ENCODE measurements around the gene FN1. TPM values are rescaled to one million over a fixed set of nuclear protein-coding genes. Genes with fewer than 3 reads are reported as not detected.

The FN1 gene
- total and polyA plus RNA-seq, 2 donors (not counting 3 experiments of a cell fraction or from before 2014, with no cell fraction given), result 3,221 to 3,740 TPM

DNA sequence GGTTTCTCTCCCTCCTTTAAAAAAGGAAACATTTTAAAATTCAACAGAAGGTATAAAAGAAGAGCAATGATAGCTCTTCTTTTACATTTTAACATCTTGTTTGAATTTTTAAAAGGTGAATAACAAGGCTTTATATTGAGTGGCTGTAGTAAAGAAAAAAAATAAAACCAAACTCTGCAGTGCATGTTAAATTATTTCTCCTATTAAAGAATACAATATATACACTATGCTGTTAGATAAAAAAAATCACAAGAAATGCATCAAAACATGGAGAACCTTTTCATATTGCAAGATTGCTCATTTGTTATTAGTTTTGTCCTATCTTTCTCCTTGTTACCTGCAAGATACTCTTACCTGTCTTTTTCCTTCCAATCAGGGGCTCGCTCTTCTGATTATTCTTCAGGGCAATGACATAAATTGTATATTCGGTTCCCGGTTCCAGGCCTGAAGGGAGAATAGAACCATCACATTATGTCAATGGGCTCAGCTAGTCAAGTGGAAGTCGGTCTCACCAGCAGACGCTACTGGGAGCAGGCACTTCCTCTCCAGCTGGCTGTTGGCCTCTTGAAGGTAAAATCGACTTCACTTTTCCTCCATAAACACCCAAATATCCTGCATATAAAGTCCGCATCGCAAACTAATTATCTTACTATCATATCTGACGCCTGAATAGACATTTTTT, 62.8 kb downstream of the FN1 start:
- ChIA-PET CTCF (interaction anchor here (1.6 kb wide), 1 partner anchor 558 kb away, joined by 4 read pairs; no protein-coding TSS in a partner anchor), POLR2A (no interaction called here)
- Histone ChIP-seq H3K9ac (replicated peaks; ENCODE audit: extremely low read depth, insufficient read depth, low read length) (no peak overlapping the region), H3K36me3 (ENCODE audit: control insufficient read depth in 2 of 2, extremely low read depth in 1 of 2, insufficient read depth in 2 of 2, low read length in 2 of 2) (peaks cover 53 to 86% of the 10 kb centered on the region in 2 experiments), H3K9me3 (replicated peaks; ENCODE audit: control insufficient read depth, insufficient read depth, low read length) (no peaks in the 10 kb centered on the region), H3K79me2 (ENCODE audit: control insufficient read depth, insufficient read depth, low read length) (peaks cover 2% of the 10 kb centered on the region), H2AFZ (ENCODE audit: low read depth, low read length) (no peak overlapping the region), H3K4me2 (ENCODE audit: insufficient read depth, low read length) (no peak overlapping the region), H4K20me1 (replicated peaks; ENCODE audit: control insufficient read depth, extremely low read depth, insufficient read depth, low read length) (no peaks in the 10 kb centered on the region), H3K4me1 (ENCODE audit: control insufficient read depth, extremely low read depth, insufficient read depth, low read length) (no peaks in the 10 kb centered on the region), H3K9me1 (replicated peaks; ENCODE audit: control insufficient read depth, extremely low read depth, insufficient read depth, low read length) (no peaks in the 10 kb centered on the region), H3K4me3 (replicated peaks in 1 of 3; ENCODE audit: insufficient read depth in 1 of 3, low read depth in 1 of 3, low read length in 3 of 3) (no peak overlapping the region), H3K27ac (ENCODE audit: insufficient read depth, low read depth, low read length) (no peak overlapping the region), H3K27me3 (ENCODE audit: control insufficient read depth in 2 of 2, insufficient read depth in 2 of 2, low read length in 2 of 2) (no peaks in the 10 kb centered on the region)
- intact Hi-C loops (cut with micrococcal nuclease), result no loop called here
- FAIRE-seq, result no peak
- DNase-seq (ENCODE audit: low read depth, low spot score), result no peak
- no TSS peak for BruUV-seq (replicated peaks)
- dilution Hi-C loops (cut with MboI; ENCODE audit: extremely low pct_ligation_motif_present, low sequenced_read_pairs), result no loop called here
- TF ChIP-seq FOS (IDR thresholded peaks at IDR 0.05; ENCODE audit: borderline replicate concordance, insufficient read depth, low read length), result no peak
- TF ChIP-seq POLR2AphosphoS5 (IDR thresholded peaks at IDR 0.05; ENCODE audit: insufficient read depth, low read depth, low read length), result peak; percentile 21
- TF ChIP-seq GATA2 (IDR thresholded peaks at IDR 0.05; ENCODE audit: insufficient read depth, insufficient read length, low read depth, low read length), result no peak

DNA sequence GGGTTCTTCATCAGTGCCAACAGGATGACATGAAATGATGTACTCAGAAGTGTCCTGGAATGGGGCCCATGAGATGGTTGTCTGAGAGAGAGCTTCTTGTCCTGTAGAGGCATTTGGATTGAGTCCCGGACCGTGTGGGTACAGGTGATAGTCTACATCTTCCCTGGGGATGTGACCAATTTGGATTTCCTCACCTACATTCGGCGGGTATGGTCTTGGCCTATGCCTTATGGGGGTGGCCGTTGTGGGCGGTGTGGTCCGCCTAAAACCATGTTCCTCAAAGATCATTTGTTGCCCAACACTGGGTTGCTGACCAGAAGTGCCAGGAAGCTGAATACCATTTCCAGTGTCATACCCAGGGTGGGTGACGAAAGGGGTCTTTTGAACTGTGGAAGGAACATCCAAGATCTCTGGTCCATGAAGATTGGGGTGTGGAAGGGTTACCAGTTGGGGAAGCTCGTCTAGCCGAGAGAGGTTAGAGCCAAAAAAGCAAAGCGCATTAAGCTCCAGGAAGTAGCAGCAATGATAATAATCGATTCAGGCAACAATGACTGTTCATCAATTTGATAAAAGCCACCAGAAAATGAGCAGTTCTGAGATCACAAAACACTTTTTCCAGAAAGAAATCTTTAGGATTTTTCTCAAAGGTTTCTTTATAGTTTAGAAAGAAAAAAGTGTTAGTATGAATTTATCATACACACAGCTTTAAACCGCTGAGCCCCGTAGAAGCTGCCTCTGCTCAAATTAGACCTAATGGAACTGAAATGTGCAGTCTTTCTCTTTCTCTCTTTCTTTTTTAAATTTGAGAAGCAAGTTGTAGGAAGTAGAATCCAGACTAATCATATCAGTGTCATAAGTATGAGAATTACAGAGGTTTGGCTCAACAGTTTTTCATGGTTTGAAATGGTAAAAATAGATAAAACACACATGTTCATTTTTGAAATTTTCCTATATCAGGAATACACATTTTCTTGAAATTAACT, 63.7 kb downstream of the FN1 start:
- DNase-seq (ENCODE audit: low read depth, low spot score) (no peak), FAIRE-seq (no peak)
- Histone ChIP-seq H3K9ac (replicated peaks; ENCODE audit: extremely low read depth, insufficient read depth, low read length) (no peak overlapping the region), H3K9me3 (replicated peaks; ENCODE audit: control insufficient read depth, insufficient read depth, low read length) (no peaks in the 10 kb centered on the region), H3K79me2 (ENCODE audit: control insufficient read depth, insufficient read depth, low read length) (peaks cover 2% of the 10 kb centered on the region), H3K4me2 (ENCODE audit: insufficient read depth, low read length) (no peak overlapping the region), H2AFZ (ENCODE audit: low read depth, low read length) (no peak overlapping the region), H3K4me1 (ENCODE audit: control insufficient read depth, extremely low read depth, insufficient read depth, low read length) (no peaks in the 10 kb centered on the region), H3K27ac (ENCODE audit: insufficient read depth, low read depth, low read length) (no peak overlapping the region), H3K4me3 (replicated peaks in 1 of 3; ENCODE audit: insufficient read depth in 1 of 3, low read depth in 1 of 3, low read length in 3 of 3) (no peak overlapping the region), H3K36me3 (ENCODE audit: control insufficient read depth in 2 of 2, extremely low read depth in 1 of 2, insufficient read depth in 2 of 2, low read length in 2 of 2) (peaks cover 53 to 88% of the 10 kb centered on the region in 2 experiments), H3K9me1 (replicated peaks; ENCODE audit: control insufficient read depth, extremely low read depth, insufficient read depth, low read length) (no peaks in the 10 kb centered on the region), H4K20me1 (replicated peaks; ENCODE audit: control insufficient read depth, extremely low read depth, insufficient read depth, low read length) (no peaks in the 10 kb centered on the region), H3K27me3 (ENCODE audit: control insufficient read depth in 2 of 2, insufficient read depth in 2 of 2, low read length in 2 of 2) (no peaks in the 10 kb centered on the region)
- intact Hi-C loops (cut with micrococcal nuclease) (no loop called here), dilution Hi-C loops (cut with MboI; ENCODE audit: extremely low pct_ligation_motif_present, low sequenced_read_pairs) (no loop called here)
- TF ChIP-seq POLR2AphosphoS5 (IDR thresholded peaks at IDR 0.05; ENCODE audit: insufficient read depth, low read depth, low read length), result no peak
- TF ChIP-seq MYC (IDR thresholded peaks at IDR 0.05; ENCODE audit: low read depth, low read length), result no peak
- no peak for TF ChIP-seq GATA2 (IDR thresholded peaks at IDR 0.05; ENCODE audit: insufficient read depth, insufficient read length, low read depth, low read length)
- TF ChIP-seq, protein P1, sequence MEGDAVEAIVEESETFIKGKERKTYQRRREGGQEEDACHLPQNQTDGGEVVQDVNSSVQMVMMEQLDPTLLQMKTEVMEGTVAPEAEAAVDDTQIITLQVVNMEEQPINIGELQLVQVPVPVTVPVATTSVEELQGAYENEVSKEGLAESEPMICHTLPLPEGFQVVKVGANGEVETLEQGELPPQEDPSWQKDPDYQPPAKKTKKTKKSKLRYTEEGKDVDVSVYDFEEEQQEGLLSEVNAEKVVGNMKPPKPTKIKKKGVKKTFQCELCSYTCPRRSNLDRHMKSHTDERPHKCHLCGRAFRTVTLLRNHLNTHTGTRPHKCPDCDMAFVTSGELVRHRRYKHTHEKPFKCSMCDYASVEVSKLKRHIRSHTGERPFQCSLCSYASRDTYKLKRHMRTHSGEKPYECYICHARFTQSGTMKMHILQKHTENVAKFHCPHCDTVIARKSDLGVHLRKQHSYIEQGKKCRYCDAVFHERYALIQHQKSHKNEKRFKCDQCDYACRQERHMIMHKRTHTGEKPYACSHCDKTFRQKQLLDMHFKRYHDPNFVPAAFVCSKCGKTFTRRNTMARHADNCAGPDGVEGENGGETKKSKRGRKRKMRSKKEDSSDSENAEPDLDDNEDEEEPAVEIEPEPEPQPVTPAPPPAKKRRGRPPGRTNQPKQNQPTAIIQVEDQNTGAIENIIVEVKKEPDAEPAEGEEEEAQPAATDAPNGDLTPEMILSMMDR (IDR thresholded peaks at IDR 0.05; ENCODE audit: extremely low read depth in 1 of 2, insufficient read depth in 1 of 2, low read depth in 1 of 2, low read length in 2 of 2), result no peak
- no peak for TF ChIP-seq JUN (IDR thresholded peaks at IDR 0.05; ENCODE audit: borderline replicate concordance, insufficient read depth, insufficient read length, low read depth)
- TF ChIP-seq EZH2 (IDR thresholded peaks at IDR 0.05; ENCODE audit: borderline replicate concordance, low read depth, low read length, severe bottlenecking), result no peak
- no peak for TF ChIP-seq POLR2A (IDR thresholded peaks at IDR 0.05; ENCODE audit: low read depth, low read length)
- TF ChIP-seq, protein P2, sequence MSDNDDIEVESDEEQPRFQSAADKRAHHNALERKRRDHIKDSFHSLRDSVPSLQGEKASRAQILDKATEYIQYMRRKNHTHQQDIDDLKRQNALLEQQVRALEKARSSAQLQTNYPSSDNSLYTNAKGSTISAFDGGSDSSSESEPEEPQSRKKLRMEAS (IDR thresholded peaks at IDR 0.05; ENCODE audit: insufficient read depth, insufficient read length), result no peak
- TSS peak; percentile 81 for BruUV-seq (replicated peaks)
- POLR2A ChIA-PET, result interaction anchor here (0.5 kb wide), 1 partner anchor 101 kb away, joined by 3 read pairs; no protein-coding TSS in a partner anchor
- CTCF ChIA-PET, result interaction anchor here (1.6 kb wide), 1 partner anchor 559 kb away, joined by 4 read pairs; no protein-coding TSS in a partner anchor

All from endothelial cell of umbilical vein (primary cell).